Osteocyte (in vitro differentiated cells): ENCODE data around the gene EML5. TPM values are rescaled to one million over a fixed set of nuclear protein-coding genes. Genes with fewer than 3 reads are reported as not detected.

Experiments
- DNase-seq: peaks from one replicate; pipeline ENCODE4 v3.0.0; 2021; ENCODE audit warnings: mixed read lengths; ENCODE audit not compliant: unreplicated experiment; ENCODE audit errors: extremely low spot score
- H3K27ac Mint-ChIP-seq: one replicate; pipeline ENCODE4 v1.8.0; 2021; ENCODE audit warnings: mild to moderate bottlenecking, mixed read lengths; ENCODE audit not compliant: unreplicated experiment
- H3K27me3 Mint-ChIP-seq: one replicate; pipeline ENCODE4 v1.8.0; 2021; ENCODE audit warnings: mixed read lengths; ENCODE audit not compliant: unreplicated experiment
- H3K36me3 Mint-ChIP-seq: one replicate; pipeline ENCODE4 v1.8.0; 2021; ENCODE audit warnings: mixed read lengths; ENCODE audit not compliant: unreplicated experiment
- H3K4me1 Mint-ChIP-seq: one replicate; pipeline ENCODE4 v1.8.0; 2021; ENCODE audit warnings: mixed read lengths; ENCODE audit not compliant: unreplicated experiment
- H3K4me3 Mint-ChIP-seq: one replicate; pipeline ENCODE4 v1.8.0; 2021; ENCODE audit warnings: mild to moderate bottlenecking, moderate library complexity, mixed read lengths; ENCODE audit not compliant: unreplicated experiment
- H3K9me3 Mint-ChIP-seq: one replicate; pipeline ENCODE4 v1.8.0; 2021; ENCODE audit warnings: mixed read lengths; ENCODE audit not compliant: unreplicated experiment
- total RNA-seq: library from RNA; stranded (reverse); gene quantifications from 2 replicates; pipeline ENCODE4 v1.2.1, GENCODE V29; 2021
- TF ChIP-seq, protein P1 (sequence below): fragments of 200-600 bp; sonication (generic); IDR thresholded peaks from 2 replicates; pipeline ENCODE4 v1.5.0; 2021; ENCODE audit warnings: antibody characterized with exemption, mild to moderate bottlenecking, moderate library complexity

Gene EML5
- total RNA-seq, 1 donor from 2014 or later = 0.19 TPM

DNA sequence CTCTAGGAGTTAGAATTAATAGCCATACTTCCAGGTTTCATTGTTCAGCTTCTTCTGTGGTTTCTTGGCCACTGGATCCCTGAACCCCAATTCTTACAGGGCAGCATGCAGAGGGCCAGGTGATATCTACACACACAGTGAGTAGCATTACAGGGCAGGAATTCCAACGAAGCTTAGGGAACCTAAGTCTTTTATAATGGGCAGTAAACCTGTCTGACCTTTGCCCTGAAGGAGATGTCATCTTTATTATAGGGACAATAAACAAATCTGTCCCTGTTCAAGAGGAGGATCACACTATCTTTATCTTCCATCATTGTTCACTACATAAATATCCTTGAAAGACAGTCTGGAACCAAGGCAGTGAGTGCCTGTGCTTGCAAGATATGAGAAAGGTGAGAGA is 11.7 kb upstream of the EML5 start:
- H3K36me3 Mint-ChIP-seq = no peaks in the 10 kb centered on the region

DNA sequence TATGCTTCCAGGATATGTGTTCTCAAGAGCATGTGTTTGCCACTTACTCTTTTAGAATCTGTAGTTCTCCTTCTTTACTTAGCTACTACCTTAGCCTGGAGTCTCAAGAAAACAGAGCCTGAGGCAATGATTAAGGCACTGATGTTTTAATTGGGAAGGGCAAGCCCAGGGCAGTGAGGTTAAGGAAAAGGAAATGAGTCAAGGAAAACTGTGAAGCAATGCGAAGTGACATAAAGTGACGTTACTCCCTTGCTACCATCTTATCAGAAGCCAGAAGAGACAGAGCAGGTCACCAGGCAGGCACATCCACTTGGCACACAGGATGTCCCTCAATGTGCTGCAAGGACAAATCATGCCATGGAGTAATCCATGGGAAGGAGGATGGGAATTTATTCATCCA is 11.3 kb upstream of the EML5 start:
- TF ChIP-seq, protein P1, sequence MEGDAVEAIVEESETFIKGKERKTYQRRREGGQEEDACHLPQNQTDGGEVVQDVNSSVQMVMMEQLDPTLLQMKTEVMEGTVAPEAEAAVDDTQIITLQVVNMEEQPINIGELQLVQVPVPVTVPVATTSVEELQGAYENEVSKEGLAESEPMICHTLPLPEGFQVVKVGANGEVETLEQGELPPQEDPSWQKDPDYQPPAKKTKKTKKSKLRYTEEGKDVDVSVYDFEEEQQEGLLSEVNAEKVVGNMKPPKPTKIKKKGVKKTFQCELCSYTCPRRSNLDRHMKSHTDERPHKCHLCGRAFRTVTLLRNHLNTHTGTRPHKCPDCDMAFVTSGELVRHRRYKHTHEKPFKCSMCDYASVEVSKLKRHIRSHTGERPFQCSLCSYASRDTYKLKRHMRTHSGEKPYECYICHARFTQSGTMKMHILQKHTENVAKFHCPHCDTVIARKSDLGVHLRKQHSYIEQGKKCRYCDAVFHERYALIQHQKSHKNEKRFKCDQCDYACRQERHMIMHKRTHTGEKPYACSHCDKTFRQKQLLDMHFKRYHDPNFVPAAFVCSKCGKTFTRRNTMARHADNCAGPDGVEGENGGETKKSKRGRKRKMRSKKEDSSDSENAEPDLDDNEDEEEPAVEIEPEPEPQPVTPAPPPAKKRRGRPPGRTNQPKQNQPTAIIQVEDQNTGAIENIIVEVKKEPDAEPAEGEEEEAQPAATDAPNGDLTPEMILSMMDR = no peak
- no peak overlapping the region for H3K4me3 Mint-ChIP-seq
- H3K4me1 Mint-ChIP-seq = no peaks in the 10 kb centered on the region
- no peaks in the 10 kb centered on the region for H3K36me3 Mint-ChIP-seq
- DNase-seq = no peak
- H3K27me3 Mint-ChIP-seq = peaks cover 40% of the 10 kb centered on the region
- H3K27ac Mint-ChIP-seq = no peak overlapping the region
- H3K9me3 Mint-ChIP-seq = peaks cover 1% of the 10 kb centered on the region

More for the DNA sequence above, 11.7 kb upstream of the EML5 start:
- Mint-ChIP-seq H3K4me3 (no peak overlapping the region), H3K4me1 (no peaks in the 10 kb centered on the region), H3K9me3 (peaks cover 5% of the 10 kb centered on the region), H3K27ac (no peak overlapping the region), H3K27me3 (peaks cover 39% of the 10 kb centered on the region)
- TF ChIP-seq, protein P1 = no peak
- no peak for DNase-seq

DNA sequence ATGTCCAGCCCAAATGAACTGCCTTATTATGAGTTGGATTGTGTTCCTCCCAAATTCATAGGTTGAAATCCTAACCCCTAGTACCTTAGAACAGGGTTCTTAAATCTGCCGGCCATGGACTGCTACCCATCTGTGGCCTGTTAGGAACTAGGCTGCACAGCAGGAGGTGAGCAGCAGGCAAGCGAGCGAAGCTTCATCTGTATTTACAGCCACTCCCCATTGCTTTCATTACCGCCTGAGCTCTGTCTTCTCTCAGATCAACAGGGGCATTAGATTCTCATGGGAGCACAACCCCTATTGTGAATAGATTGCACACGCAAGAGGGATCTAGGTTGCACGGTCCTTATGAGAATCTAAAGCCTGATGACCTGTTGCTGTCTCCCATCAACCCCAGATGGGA is 9.8 kb upstream of the EML5 start:
- Mint-ChIP-seq H3K4me3 (no peak overlapping the region), H3K36me3 (no peaks in the 10 kb centered on the region), H3K27me3 (peaks cover 50% of the 10 kb centered on the region), H3K27ac (no peak overlapping the region), H3K4me1 (no peaks in the 10 kb centered on the region), H3K9me3 (no peaks in the 10 kb centered on the region)
- TF ChIP-seq, protein P1 = no peak
- no peak for DNase-seq

DNA sequence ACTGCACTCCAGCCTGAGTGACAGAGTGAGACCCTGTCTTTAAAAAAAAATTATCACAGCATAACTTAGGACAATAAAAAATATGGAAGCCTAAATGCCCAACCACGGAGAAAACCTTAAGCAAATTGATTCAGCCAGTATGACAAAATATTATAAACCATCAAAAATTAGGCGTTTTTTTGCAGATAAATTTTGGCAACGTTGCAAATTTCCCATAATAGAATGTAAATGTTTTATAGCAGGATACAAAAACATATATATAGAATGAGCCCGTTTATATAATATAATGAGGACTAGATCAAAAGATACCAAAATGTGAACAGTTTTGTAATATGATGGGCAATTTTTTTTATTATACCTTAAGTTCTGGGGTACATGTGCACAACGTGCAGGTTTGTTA is 6.8 kb upstream of the EML5 start:
- H3K9me3 Mint-ChIP-seq = no peaks in the 10 kb centered on the region
- peaks cover 48% of the 10 kb centered on the region for H3K27me3 Mint-ChIP-seq
- no peak for DNase-seq
- H3K4me1 Mint-ChIP-seq = no peaks in the 10 kb centered on the region
- no peak overlapping the region for H3K4me3 Mint-ChIP-seq
- TF ChIP-seq, protein P1 = no peak
- H3K27ac Mint-ChIP-seq = no peak overlapping the region
- no peaks in the 10 kb centered on the region for H3K36me3 Mint-ChIP-seq

DNA sequence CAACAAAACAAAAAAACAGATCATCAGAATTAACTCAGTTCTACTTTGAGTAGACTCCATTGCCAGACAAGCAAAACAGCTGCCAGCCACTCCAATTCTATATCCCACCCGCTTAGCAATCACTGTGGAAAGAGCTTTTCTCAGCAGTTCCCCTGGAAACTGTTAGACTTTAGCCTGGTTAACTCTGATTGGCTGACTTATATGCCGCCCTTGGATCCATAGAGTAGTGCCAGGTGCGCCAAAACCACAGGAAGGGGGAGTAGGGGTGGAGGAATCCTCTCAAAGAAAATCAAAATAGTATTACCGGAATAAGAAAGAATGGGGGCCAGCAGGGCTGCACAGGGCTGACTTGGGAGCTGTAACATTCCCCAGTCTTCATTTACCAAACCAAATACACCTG is 5.4 kb upstream of the EML5 start:
- Mint-ChIP-seq H3K36me3 (no peaks in the 10 kb centered on the region), H3K4me1 (no peaks in the 10 kb centered on the region)

More for the DNA sequence above, 5.4 kb upstream of the EML5 start:
- Mint-ChIP-seq H3K9me3 (no peaks in the 10 kb centered on the region), H3K4me3 (no peak overlapping the region), H3K27me3 (peaks cover 51% of the 10 kb centered on the region), H3K27ac (no peak overlapping the region)
- no peak for DNase-seq
- TF ChIP-seq, protein P1 = no peak
